Adipocyte (in vitro differentiated cells): Measurements from ENCODE around the gene SPTAN1.
"Not testable (repeated sequence)": the region's sequence is repeated elsewhere in the genome, so short reads cannot be mapped to it uniquely, and the experiment has no call there.

Source experiments
- DNase-seq: peaks from one replicate; pipeline ENCODE4 v3.0.0-alpha.2; 2015; ENCODE audit warnings: low read depth
- H3K27me3 ChIP-seq: replicated peaks from 2 replicates; pipeline ENCODE4 v1.7.0; 2013; ENCODE audit warnings: mild to moderate bottlenecking, low read length, moderate library complexity; ENCODE audit not compliant: control insufficient read depth, insufficient read depth
- H3K36me3 ChIP-seq: 2 replicates; pipeline ENCODE4 v1.7.0; 2013; ENCODE audit warnings: low read length, mild to moderate bottlenecking, moderate library complexity; ENCODE audit not compliant: control insufficient read depth, insufficient read depth, severe bottlenecking
- H3K4me1 ChIP-seq: 2 replicates; pipeline ENCODE4 v1.7.0; 2013; ENCODE audit warnings: mild to moderate bottlenecking, low read length, moderate library complexity; ENCODE audit not compliant: control insufficient read depth, insufficient read depth
- H3K4me3 ChIP-seq: 2 replicates; pipeline ENCODE4 v1.7.0; 2013; ENCODE audit warnings: mild to moderate bottlenecking, low read length, moderate library complexity
- H3K9ac ChIP-seq: 2 replicates; pipeline ENCODE4 v1.7.0; 2013; ENCODE audit warnings: mild to moderate bottlenecking, low read length, moderate library complexity
- H3K9me3 ChIP-seq: 2 replicates; pipeline ENCODE4 v1.7.0; 2013; ENCODE audit warnings: mild to moderate bottlenecking, low read length, moderate library complexity; ENCODE audit not compliant: control insufficient read depth

Gene SPTAN1

GRCh38 chr9:128577206-128577605, 24.8 kb downstream of the SPTAN1 start:
- peaks cover 96% of the 10 kb centered on the region for H3K36me3 ChIP-seq
- no peak overlapping the region for H3K9ac ChIP-seq
- no peaks in the 10 kb centered on the region for H3K9me3 ChIP-seq
- H3K27me3 ChIP-seq = no peaks in the 10 kb centered on the region
- DNase-seq = no peak
- no peak overlapping the region for H3K4me3 ChIP-seq
- H3K4me1 ChIP-seq = peaks cover 12% of the 10 kb centered on the region

GRCh38 chr9:128579194-128579593, 26.8 kb downstream of the SPTAN1 start:
- no peak overlapping the region for H3K4me3 ChIP-seq
- no peaks in the 10 kb centered on the region for H3K27me3 ChIP-seq
- no peak overlapping the region for H3K9ac ChIP-seq
- peaks cover 12% of the 10 kb centered on the region for H3K4me1 ChIP-seq
- no peak for DNase-seq
- no peaks in the 10 kb centered on the region for H3K9me3 ChIP-seq
- H3K36me3 ChIP-seq = peaks cover 100% of the 10 kb centered on the region

- Histone ChIP-seq H3K9me3 (no peaks in the 10 kb centered on the region), H3K4me3 (no peak overlapping the region), H3K36me3 (peaks cover 100% of the 10 kb centered on the region), H3K4me1 (peaks cover 2% of the 10 kb centered on the region), H3K27me3 (no peaks in the 10 kb centered on the region), H3K9ac (no peak overlapping the region)
- DNase-seq = no peak
Observed at GRCh38 chr9:128580731-128581130, 28.3 kb downstream of the SPTAN1 start.

GRCh38 chr9:128585155-128585554, 32.8 kb downstream of the SPTAN1 start:
- DNase-seq, H3K4me3 ChIP-seq, H3K4me1 ChIP-seq, H3K9ac ChIP-seq, H3K9me3 ChIP-seq, H3K27me3 ChIP-seq: not testable (repeated sequence)
- H3K36me3 ChIP-seq = peaks cover 96% of the 10 kb centered on the region

DNA sequence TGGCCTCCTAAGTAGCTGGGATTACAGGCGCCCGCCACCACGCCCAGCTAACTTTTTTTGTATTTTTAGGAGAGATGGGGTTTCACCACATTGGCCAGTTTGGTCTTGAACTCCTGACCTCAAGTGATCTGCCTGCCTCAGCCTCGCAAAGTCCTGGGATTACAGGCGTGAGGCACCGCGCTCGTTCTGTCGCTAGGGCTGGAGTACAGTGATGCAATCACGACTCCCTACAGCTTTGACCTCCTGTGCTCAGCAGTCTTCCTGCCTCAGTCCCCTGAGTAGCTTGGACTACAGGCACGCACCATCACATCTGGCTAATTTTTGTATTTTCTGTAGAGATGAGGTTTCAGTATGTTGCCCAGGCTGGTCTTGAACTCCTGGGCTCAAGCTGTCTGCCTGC, 34.5 kb downstream of the SPTAN1 start:
- H3K27me3 ChIP-seq, H3K9ac ChIP-seq, H3K4me1 ChIP-seq, H3K9me3 ChIP-seq, DNase-seq, H3K4me3 ChIP-seq: not testable (repeated sequence)
- peaks cover 94% of the 10 kb centered on the region for H3K36me3 ChIP-seq

DNA sequence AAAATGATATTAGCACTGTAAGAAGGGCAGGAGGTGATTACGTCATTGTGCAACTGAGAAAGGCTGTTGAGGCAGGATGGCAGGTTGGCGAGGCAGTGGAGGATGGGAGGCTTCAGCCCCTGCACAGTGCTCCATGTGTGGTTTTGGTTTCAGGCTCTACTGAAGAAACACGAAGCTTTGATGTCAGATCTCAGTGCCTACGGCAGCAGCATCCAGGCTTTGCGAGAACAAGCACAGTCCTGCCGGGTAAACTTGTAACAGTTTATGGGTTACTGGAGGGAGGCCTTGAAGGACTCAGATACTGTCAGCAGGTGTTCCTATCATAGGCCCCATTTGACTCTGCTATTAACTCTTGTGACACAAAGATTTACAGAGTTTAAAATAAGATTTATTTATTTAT, 35.1 kb downstream of the SPTAN1 start:
- Histone ChIP-seq H3K36me3 (peaks cover 94% of the 10 kb centered on the region), H3K9me3 (no peaks in the 10 kb centered on the region), H3K4me1 (no peaks in the 10 kb centered on the region), H3K9ac (no peak overlapping the region), H3K27me3 (no peaks in the 10 kb centered on the region), H3K4me3 (no peak overlapping the region)
- DNase-seq = no peak

GRCh38 chr9:128588581-128589233, 36.3 kb downstream of the SPTAN1 start:
- Histone ChIP-seq H3K9ac (no peak overlapping the region), H3K27me3 (no peaks in the 10 kb centered on the region), H3K4me3 (no peak overlapping the region), H3K36me3 (peaks cover 94% of the 10 kb centered on the region), H3K4me1 (no peaks in the 10 kb centered on the region), H3K9me3 (no peaks in the 10 kb centered on the region)
- no peak for DNase-seq

GRCh38 chr9:128593039-128593438, 40.7 kb downstream of the SPTAN1 start:
- Histone ChIP-seq H3K9me3 (no peaks in the 10 kb centered on the region), H3K4me3 (no peak overlapping the region), H3K36me3 (peaks cover 92% of the 10 kb centered on the region), H3K9ac (no peak overlapping the region), H3K4me1 (no peaks in the 10 kb centered on the region), H3K27me3 (no peaks in the 10 kb centered on the region)
- DNase-seq = no peak

DNA sequence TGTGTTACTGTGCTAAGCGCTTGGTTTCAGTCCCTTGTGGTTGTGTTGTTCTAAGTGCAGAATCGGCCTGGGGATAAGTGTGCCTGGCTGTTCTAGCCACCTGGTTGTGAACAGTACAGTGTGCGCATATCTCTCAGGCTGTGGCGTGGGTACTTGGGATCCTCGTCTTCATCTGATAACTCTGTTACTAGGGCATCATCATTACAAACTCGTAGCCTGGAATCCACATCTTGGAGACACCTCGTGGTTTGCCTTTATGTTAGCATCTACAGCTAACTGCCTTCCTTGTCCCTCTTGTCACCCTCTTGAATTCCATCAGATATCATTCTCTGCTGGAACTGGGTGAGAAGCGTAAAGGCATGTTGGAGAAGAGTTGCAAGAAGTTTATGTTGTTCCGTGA, 41.5 kb downstream of the SPTAN1 start:
- no peak for DNase-seq
- Histone ChIP-seq H3K4me3 (no peak overlapping the region), H3K9ac (no peak overlapping the region), H3K27me3 (no peaks in the 10 kb centered on the region), H3K36me3 (peaks cover 92% of the 10 kb centered on the region), H3K4me1 (no peaks in the 10 kb centered on the region), H3K9me3 (no peaks in the 10 kb centered on the region)

- Histone ChIP-seq H3K9me3 (no peaks in the 10 kb centered on the region), H3K4me1 (no peaks in the 10 kb centered on the region), H3K27me3 (no peaks in the 10 kb centered on the region), H3K4me3 (no peak overlapping the region), H3K36me3 (peaks cover 98% of the 10 kb centered on the region), H3K9ac (no peak overlapping the region)
- DNase-seq = no peak
Observed at GRCh38 chr9:128595471-128595870, 43.1 kb downstream of the SPTAN1 start.

- H3K9me3 ChIP-seq = no peaks in the 10 kb centered on the region
- no peaks in the 10 kb centered on the region for H3K4me1 ChIP-seq
- DNase-seq = no peak
Observed at GRCh38 chr9:128600099-128600498, 47.7 kb downstream of the SPTAN1 start.

DNA sequence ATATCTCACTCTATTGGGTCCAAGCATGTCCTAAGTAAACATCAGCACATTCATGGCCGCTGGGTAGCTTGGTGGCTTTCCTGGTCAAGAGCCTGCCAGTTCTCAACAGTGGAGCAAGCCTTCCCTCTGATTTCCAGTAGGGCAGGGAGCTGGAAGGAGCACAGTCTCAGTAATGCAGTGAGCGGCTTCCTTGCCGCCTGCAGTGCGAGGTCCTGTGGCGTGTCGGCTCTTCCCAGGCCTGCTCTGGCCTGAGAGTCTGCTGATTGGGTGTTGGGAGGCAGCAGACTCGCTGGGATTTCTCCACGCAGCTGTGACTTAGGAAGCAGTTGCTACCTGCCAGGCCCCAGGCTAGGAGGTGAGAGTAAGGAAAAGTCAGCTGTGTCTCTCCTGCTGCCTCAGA, 51.3 kb downstream of the SPTAN1 start:
- Histone ChIP-seq H3K9ac (no peak overlapping the region), H3K27me3 (no peaks in the 10 kb centered on the region), H3K4me1 (peaks cover 5% of the 10 kb centered on the region), H3K9me3 (no peaks in the 10 kb centered on the region), H3K4me3 (no peak overlapping the region), H3K36me3 (peaks cover 94% of the 10 kb centered on the region)
- no peak for DNase-seq

More at GRCh38 chr9:128600099-128600498, 47.7 kb downstream of the SPTAN1 start:
- Histone ChIP-seq H3K4me3 (no peak overlapping the region), H3K36me3 (peaks cover 95% of the 10 kb centered on the region), H3K27me3 (no peaks in the 10 kb centered on the region), H3K9ac (no peak overlapping the region)
